Liver (tissue), 9 donors: ENCODE measurements around the gene COG7. TPM values are rescaled to one million over a fixed set of nuclear protein-coding genes. Genes with fewer than 3 reads are reported as not detected.

Experiments
- DNase-seq: peaks from one replicate; pipeline ENCODE4 v3.0.0-alpha.2; 2017; ENCODE audit warnings: low spot score
- H3K27ac ChIP-seq, 2 donors: one replicate each; pipeline ENCODE4 v1.7.0; 2013; ENCODE audit warnings: inconsistent platforms in 2 of 2, low read length in 2 of 2, control low read depth in 1 of 2, low read depth in 1 of 2, mild to moderate bottlenecking in 1 of 2
- H3K27me3 ChIP-seq, 4 donors: one replicate each; pipeline versions ENCODE4 v1.6.1 to v1.7.0; 2013; ENCODE audit warnings: low read length in 3 of 4, inconsistent platforms in 1 of 4, mild to moderate bottlenecking in 1 of 4, moderate library complexity in 1 of 4; ENCODE audit not compliant: control insufficient read depth in 4 of 4, insufficient read depth in 4 of 4
- H3K36me3 ChIP-seq, 4 donors: one replicate each; pipeline versions ENCODE4 v1.6.1 to v1.7.0; 2013; ENCODE audit warnings: low read length in 3 of 4, mild to moderate bottlenecking in 3 of 4, low read depth in 1 of 4, moderate library complexity in 1 of 4; ENCODE audit not compliant: control insufficient read depth in 4 of 4, insufficient read depth in 3 of 4
- H3K4me1 ChIP-seq, 4 donors: one replicate each; pipeline versions ENCODE4 v1.6.1 to v1.7.0; 2013; ENCODE audit warnings: low read length in 3 of 4, mild to moderate bottlenecking in 3 of 4, moderate library complexity in 1 of 4; ENCODE audit not compliant: control insufficient read depth in 4 of 4, insufficient read depth in 4 of 4
- H3K4me3 ChIP-seq, 3 donors: one replicate each; pipeline versions ENCODE4 v1.6.1 to v1.7.0; 2013; ENCODE audit warnings: low read length in 3 of 3, control low read depth in 1 of 3, low read depth in 1 of 3, mild to moderate bottlenecking in 1 of 3
- H3K9ac ChIP-seq, 2 donors: one replicate each; pipeline ENCODE4 v1.7.0; 2013; ENCODE audit warnings: low read length in 2 of 2, mild to moderate bottlenecking in 2 of 2, moderate library complexity in 2 of 2, control low read depth in 1 of 2, low read depth in 1 of 2
- H3K9me3 ChIP-seq, 4 donors: one replicate each; pipeline versions ENCODE4 v1.6.1 to v1.7.0; 2013; ENCODE audit warnings: low read length in 3 of 4; ENCODE audit not compliant: control insufficient read depth in 4 of 4
- EGR1 ChIP-seq, 2 donors: IDR thresholded peaks; 2 replicates each; pipeline ENCODE4 v1.6.1; 2016 to 2018; ENCODE audit warnings: antibody characterized with exemption in 2 of 2, low read depth in 2 of 2
- FOXA1 ChIP-seq: IDR thresholded peaks from 2 replicates; pipeline ENCODE4 v1.6.1; 2016; ENCODE audit warnings: antibody characterized with exemption
- FOXA2 ChIP-seq: IDR thresholded peaks from 2 replicates; pipeline ENCODE4 v1.6.1; 2016; ENCODE audit warnings: antibody characterized with exemption
- GABPA ChIP-seq, 2 donors: IDR thresholded peaks in 1 of 2; conservative IDR thresholded peaks in 1 of 2; 2 replicates each; pipeline ENCODE4 v1.6.1; 2016; ENCODE audit warnings: antibody characterized with exemption in 2 of 2, mild to moderate bottlenecking in 1 of 2, moderate library complexity in 1 of 2
- HNF4A ChIP-seq, 2 donors: conservative IDR thresholded peaks; 2 replicates each; pipeline ENCODE4 v1.6.1; 2016; ENCODE audit warnings: antibody characterized with exemption in 2 of 2, mild to moderate bottlenecking in 2 of 2
- HNF4G ChIP-seq: IDR thresholded peaks from 2 replicates; pipeline ENCODE4 v1.6.1; 2016; ENCODE audit warnings: antibody characterized with exemption
- JUND ChIP-seq, 2 donors: IDR thresholded peaks; 2 replicates each; pipeline ENCODE4 v1.6.1; 2016; ENCODE audit warnings: antibody characterized with exemption in 2 of 2
- NR2F2 ChIP-seq: IDR thresholded peaks from 2 replicates; pipeline ENCODE4 v1.6.1; 2016; ENCODE audit warnings: antibody characterized with exemption
- RAD21 ChIP-seq, 2 donors: IDR thresholded peaks; 2 replicates each; pipeline ENCODE4 v1.6.1; 2016; ENCODE audit warnings: antibody characterized with exemption in 2 of 2, mild to moderate bottlenecking in 2 of 2
- RXRA ChIP-seq, 2 donors: IDR thresholded peaks; 2 replicates each; pipeline ENCODE4 v1.6.1; 2017 to 2018; ENCODE audit warnings: antibody characterized with exemption in 2 of 2, mild to moderate bottlenecking in 1 of 2
- SP1 ChIP-seq: IDR thresholded peaks from 2 replicates; pipeline ENCODE4 v1.6.1; 2018; ENCODE audit warnings: antibody characterized with exemption, mild to moderate bottlenecking
- TAF1 ChIP-seq: conservative IDR thresholded peaks from 2 replicates; pipeline ENCODE4 v1.6.1; 2016; ENCODE audit warnings: antibody characterized with exemption, mild to moderate bottlenecking
- YY1 ChIP-seq: IDR thresholded peaks from 2 replicates; pipeline ENCODE4 v1.6.1; 2016; ENCODE audit warnings: antibody characterized with exemption, mild to moderate bottlenecking
- WGBS: extraction: QIAGEN DNeasy Blood & Tissue Kit; methylation state at CpG from one replicate; pipeline ENCODE4 v1.1.7; 2013; 5-methylcytosine and 5-hydroxymethylcytosine counted together
- polyA plus RNA-seq, 2 donors: library from polyadenylated mRNA; stranded (reverse) in 1 of 2; unstranded in 1 of 2; fragments of 200-250 nt in 1 of 2; fragments of >200 nt in 1 of 2; fragmentation: Nextera tagmentation in 1 of 2; extraction: Ambion mirVana in 1 of 2; gene quantifications; one replicate each; pipeline versions ENCODE4 v1.2.1 to v1.2.3, GENCODE V29; 2013 to 2015
- total RNA-seq, 2 donors: library from RNA; depleted of rRNA; stranded (reverse); fragments of >200 nt; gene quantifications; one replicate each; pipeline ENCODE4 v1.2.3, GENCODE V29; 2014
- TF ChIP-seq, protein P1 (sequence below): fragments of 150-350 bp; IDR thresholded peaks from 2 replicates; pipeline ENCODE4 v1.5.1; 2017; ENCODE audit warnings: improper control_type of control experiment, low read depth, low read length; ENCODE audit not compliant: missing input control
- TF ChIP-seq, protein P2 (sequence below): IDR thresholded peaks from 2 replicates; pipeline ENCODE4 v1.6.1; 2016; ENCODE audit warnings: antibody characterized with exemption
- TF ChIP-seq, protein P3 (sequence below): IDR thresholded peaks from 2 replicates; pipeline ENCODE4 v1.6.1; 2016; ENCODE audit warnings: antibody characterized with exemption
- TF ChIP-seq, protein P4 (sequence below): IDR thresholded peaks from 2 replicates; pipeline ENCODE4 v1.6.1; 2016; ENCODE audit warnings: antibody characterized with exemption, mild to moderate bottlenecking
- TF ChIP-seq, protein P5 (sequence below): IDR thresholded peaks from 2 replicates; pipeline ENCODE4 v1.6.1; 2016; ENCODE audit warnings: antibody characterized with exemption
- donor health status: healthy.
- donor health status: healthy.
- donor health status: healthy.
- donor health status: healthy.
- donor health status: healthy.

The COG7 gene
- total and polyA plus RNA-seq, 4 donors, result 5.1 to 11.4 (median 6.6) TPM

DNA sequence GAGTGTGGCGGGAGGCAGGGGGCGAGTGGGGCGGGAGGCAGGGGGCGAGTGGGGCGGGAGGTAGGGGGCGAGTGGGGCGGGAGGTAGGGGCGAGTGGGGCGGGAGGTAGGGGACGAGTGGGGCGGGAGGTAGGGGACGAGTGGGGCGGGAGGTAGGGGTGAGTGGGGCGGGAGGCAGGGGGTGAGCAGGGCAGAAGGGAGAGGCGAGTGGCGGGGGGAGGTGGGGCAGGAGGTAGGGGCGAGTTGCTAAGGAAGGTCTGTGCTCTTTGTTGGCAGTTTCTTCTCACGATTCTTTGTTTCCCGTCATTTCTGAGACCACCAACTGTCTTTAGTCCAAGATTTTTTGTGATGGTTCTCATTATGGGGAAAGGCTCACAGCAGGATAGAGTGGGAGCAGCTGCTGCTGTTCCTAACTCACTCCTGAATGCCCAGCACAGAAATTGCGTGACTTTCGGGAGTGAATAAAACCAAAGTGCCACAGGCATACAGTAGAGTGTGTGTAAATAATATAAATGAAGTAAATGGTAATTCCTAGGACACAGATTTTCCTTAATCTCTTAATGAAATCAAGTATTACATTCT is 44.7 kb downstream of the COG7 start:
- Histone ChIP-seq H3K27ac (no peak overlapping the region), H3K9ac (no peak overlapping the region), H3K4me1 (no peaks in the 10 kb centered on the region), H3K27me3 (no peaks in the 10 kb centered on the region), H3K4me3 (no peak overlapping the region), H3K9me3 (no peaks in the 10 kb centered on the region), H3K36me3 (peaks cover 18 to 68% (median 42%) of the 10 kb centered on the region in 4 donors)
- 90% methylated on average over 16 of the region's 21 CpGs for WGBS
- no peak for DNase-seq
- no peak for TF ChIP-seq GABPA (IDR thresholded peaks at IDR 0.05 in 1 of 2, conservative IDR thresholded peaks at IDR 0.05 in 1 of 2)
- TF ChIP-seq, protein P1, sequence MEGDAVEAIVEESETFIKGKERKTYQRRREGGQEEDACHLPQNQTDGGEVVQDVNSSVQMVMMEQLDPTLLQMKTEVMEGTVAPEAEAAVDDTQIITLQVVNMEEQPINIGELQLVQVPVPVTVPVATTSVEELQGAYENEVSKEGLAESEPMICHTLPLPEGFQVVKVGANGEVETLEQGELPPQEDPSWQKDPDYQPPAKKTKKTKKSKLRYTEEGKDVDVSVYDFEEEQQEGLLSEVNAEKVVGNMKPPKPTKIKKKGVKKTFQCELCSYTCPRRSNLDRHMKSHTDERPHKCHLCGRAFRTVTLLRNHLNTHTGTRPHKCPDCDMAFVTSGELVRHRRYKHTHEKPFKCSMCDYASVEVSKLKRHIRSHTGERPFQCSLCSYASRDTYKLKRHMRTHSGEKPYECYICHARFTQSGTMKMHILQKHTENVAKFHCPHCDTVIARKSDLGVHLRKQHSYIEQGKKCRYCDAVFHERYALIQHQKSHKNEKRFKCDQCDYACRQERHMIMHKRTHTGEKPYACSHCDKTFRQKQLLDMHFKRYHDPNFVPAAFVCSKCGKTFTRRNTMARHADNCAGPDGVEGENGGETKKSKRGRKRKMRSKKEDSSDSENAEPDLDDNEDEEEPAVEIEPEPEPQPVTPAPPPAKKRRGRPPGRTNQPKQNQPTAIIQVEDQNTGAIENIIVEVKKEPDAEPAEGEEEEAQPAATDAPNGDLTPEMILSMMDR, result no peak
- TF ChIP-seq SP1, result no peak
- TF ChIP-seq, protein P2, sequence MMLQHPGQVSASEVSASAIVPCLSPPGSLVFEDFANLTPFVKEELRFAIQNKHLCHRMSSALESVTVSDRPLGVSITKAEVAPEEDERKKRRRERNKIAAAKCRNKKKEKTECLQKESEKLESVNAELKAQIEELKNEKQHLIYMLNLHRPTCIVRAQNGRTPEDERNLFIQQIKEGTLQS, result no peak
- TF ChIP-seq, protein P3, sequence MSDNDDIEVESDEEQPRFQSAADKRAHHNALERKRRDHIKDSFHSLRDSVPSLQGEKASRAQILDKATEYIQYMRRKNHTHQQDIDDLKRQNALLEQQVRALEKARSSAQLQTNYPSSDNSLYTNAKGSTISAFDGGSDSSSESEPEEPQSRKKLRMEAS, result no peak
- TF ChIP-seq YY1, result no peak
- TF ChIP-seq TAF1, result no peak
- no peak for TF ChIP-seq HNF4A (conservative IDR thresholded peaks at IDR 0.05)
- no peak for TF ChIP-seq JUND (IDR thresholded peaks at IDR 0.05)
- TF ChIP-seq, protein P4, sequence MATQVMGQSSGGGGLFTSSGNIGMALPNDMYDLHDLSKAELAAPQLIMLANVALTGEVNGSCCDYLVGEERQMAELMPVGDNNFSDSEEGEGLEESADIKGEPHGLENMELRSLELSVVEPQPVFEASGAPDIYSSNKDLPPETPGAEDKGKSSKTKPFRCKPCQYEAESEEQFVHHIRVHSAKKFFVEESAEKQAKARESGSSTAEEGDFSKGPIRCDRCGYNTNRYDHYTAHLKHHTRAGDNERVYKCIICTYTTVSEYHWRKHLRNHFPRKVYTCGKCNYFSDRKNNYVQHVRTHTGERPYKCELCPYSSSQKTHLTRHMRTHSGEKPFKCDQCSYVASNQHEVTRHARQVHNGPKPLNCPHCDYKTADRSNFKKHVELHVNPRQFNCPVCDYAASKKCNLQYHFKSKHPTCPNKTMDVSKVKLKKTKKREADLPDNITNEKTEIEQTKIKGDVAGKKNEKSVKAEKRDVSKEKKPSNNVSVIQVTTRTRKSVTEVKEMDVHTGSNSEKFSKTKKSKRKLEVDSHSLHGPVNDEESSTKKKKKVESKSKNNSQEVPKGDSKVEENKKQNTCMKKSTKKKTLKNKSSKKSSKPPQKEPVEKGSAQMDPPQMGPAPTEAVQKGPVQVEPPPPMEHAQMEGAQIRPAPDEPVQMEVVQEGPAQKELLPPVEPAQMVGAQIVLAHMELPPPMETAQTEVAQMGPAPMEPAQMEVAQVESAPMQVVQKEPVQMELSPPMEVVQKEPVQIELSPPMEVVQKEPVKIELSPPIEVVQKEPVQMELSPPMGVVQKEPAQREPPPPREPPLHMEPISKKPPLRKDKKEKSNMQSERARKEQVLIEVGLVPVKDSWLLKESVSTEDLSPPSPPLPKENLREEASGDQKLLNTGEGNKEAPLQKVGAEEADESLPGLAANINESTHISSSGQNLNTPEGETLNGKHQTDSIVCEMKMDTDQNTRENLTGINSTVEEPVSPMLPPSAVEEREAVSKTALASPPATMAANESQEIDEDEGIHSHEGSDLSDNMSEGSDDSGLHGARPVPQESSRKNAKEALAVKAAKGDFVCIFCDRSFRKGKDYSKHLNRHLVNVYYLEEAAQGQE, result no peak
- TF ChIP-seq RXRA (IDR thresholded peaks at IDR 0.05), result no peak
- no peak for TF ChIP-seq NR2F2
- TF ChIP-seq HNF4G, result no peak
- no peak for TF ChIP-seq EGR1 (IDR thresholded peaks at IDR 0.05; ENCODE audit: low read depth in 2 of 2)
- TF ChIP-seq FOXA2, result no peak
- TF ChIP-seq FOXA1, result no peak
- TF ChIP-seq RAD21 (IDR thresholded peaks at IDR 0.05), result no peak

DNA sequence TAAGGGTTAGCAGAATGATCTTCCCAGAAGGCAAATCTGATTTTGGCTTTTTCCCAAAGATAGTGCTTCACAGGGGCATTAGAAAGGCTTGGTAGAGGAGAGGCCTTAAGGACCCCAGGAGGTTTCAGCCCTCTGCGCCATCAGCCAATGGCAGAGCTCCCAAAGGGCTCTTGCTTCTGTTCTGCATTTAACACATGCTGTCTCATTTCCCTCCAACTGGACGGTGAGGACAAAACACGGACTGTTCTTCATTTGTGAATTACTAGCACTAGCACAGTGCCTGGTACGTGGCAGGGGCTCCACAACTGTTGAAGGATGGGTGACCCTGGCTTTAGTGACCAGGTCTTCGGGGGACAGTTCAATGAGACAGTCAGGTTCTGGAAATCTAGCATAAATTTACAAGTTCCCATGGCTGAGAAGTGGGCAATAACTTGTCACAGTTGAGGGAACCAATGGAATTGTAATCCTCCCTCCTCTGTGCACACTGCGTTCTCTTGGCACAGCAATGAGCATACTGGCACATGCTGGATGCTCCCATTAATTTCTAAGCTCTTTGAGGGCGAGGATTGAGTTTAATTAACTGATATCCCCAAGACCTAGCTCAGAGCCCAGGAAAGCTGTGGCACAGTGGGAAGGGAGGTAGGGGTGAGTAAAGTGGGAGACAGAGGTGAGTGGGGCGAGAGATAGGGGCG is 45.4 kb downstream of the COG7 start:
- no peak overlapping the region for H3K27ac ChIP-seq
- no peaks in the 10 kb centered on the region for H3K9me3 ChIP-seq
- no peak for DNase-seq
- H3K4me3 ChIP-seq, result no peak overlapping the region
- WGBS, result 97% methylated on average over 9 of the region's 9 CpGs
- no peaks in the 10 kb centered on the region for H3K4me1 ChIP-seq
- H3K27me3 ChIP-seq, result no peaks in the 10 kb centered on the region
- peaks cover 18 to 69% (median 43%) of the 10 kb centered on the region in 4 donors for H3K36me3 ChIP-seq
- H3K9ac ChIP-seq, result no peak overlapping the region
- no peak for TF ChIP-seq FOXA2
- no peak for TF ChIP-seq GABPA (IDR thresholded peaks at IDR 0.05 in 1 of 2, conservative IDR thresholded peaks at IDR 0.05 in 1 of 2)
- TF ChIP-seq SP1, result no peak
- no peak for TF ChIP-seq EGR1 (IDR thresholded peaks at IDR 0.05; ENCODE audit: low read depth in 2 of 2)
- TF ChIP-seq NR2F2, result no peak
- TF ChIP-seq FOXA1, result no peak
- TF ChIP-seq TAF1, result no peak
- TF ChIP-seq, protein P3, result no peak
- TF ChIP-seq RXRA (IDR thresholded peaks at IDR 0.05), result no peak
- TF ChIP-seq, protein P2, result no peak
- TF ChIP-seq, protein P4, result no peak
- TF ChIP-seq RAD21 (IDR thresholded peaks at IDR 0.05), result no peak
- TF ChIP-seq, protein P5, sequence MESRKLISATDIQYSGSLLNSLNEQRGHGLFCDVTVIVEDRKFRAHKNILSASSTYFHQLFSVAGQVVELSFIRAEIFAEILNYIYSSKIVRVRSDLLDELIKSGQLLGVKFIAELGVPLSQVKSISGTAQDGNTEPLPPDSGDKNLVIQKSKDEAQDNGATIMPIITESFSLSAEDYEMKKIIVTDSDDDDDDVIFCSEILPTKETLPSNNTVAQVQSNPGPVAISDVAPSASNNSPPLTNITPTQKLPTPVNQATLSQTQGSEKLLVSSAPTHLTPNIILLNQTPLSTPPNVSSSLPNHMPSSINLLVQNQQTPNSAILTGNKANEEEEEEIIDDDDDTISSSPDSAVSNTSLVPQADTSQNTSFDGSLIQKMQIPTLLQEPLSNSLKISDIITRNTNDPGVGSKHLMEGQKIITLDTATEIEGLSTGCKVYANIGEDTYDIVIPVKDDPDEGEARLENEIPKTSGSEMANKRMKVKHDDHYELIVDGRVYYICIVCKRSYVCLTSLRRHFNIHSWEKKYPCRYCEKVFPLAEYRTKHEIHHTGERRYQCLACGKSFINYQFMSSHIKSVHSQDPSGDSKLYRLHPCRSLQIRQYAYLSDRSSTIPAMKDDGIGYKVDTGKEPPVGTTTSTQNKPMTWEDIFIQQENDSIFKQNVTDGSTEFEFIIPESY, result no peak
